PC-9 (cell line): ENCODE results near the gene LCN6. TPM values are rescaled to one million over a fixed set of nuclear protein-coding genes. Genes with fewer than 3 reads are reported as not detected.
"Not testable (repeated sequence)": the region's sequence is repeated elsewhere in the genome, so short reads cannot be mapped to it uniquely, and the experiment has no call there.

ENCODE experiments used
- BruUV-seq: library from RNA; stranded (reverse); fragments of 400-500 nt; replicated peaks from 2 replicates; lab custom pipeline; 2021; lab: Mats Ljungman, UMichigan
- CTCF ChIA-PET: fragments of 300-600 bp; sonication (Branson Sonifier 250); formaldehyde crosslinking; loops from one replicate; lab custom pipeline; 2022; ENCODE audit warnings: antibody characterized with exemption; lab: Charles Lee
- POLR2A ChIA-PET: fragments of 300-600 bp; sonication (Branson Sonifier 250); formaldehyde crosslinking; loops from one replicate; lab custom pipeline; 2022; ENCODE audit warnings: antibody characterized with exemption; ENCODE audit not compliant: unreplicated experiment; lab: Charles Lee
- DNase-seq, 2 experiments: peaks; one replicate each; pipeline versions ENCODE4 v3.0.0 to v3.0.0-alpha.2; 2015 to 2022; ENCODE audit warnings: mixed read lengths in 1 of 2
- H2AFZ ChIP-seq: fragments of 200-600 bp; sonication (generic); 2 replicates; pipeline ENCODE4 v1.8.1; 2017; ENCODE audit warnings: antibody characterized with exemption
- H3F3A ChIP-seq: fragments of 200-600 bp; sonication (generic); 2 replicates; pipeline ENCODE4 v1.8.1; 2017; ENCODE audit warnings: antibody characterized with exemption, mild to moderate bottlenecking, low read depth; ENCODE audit not compliant: insufficient read depth
- H3K27ac ChIP-seq: fragments of 200-600 bp; sonication (generic); 2 replicates; pipeline ENCODE4 v1.6.1; 2016; ENCODE audit warnings: mixed run types
- H3K27me3 ChIP-seq: fragments of 200-600 bp; sonication (generic); 2 replicates; pipeline ENCODE4 v1.6.1; 2016; ENCODE audit warnings: low read depth, mixed run types; ENCODE audit not compliant: insufficient read depth
- H3K36me3 ChIP-seq: fragments of 200-600 bp; sonication (generic); 2 replicates; pipeline ENCODE4 v1.6.1; 2016; ENCODE audit warnings: low read depth, mixed run types
- H3K4me1 ChIP-seq: fragments of 200-600 bp; sonication (generic); replicated peaks from 2 replicates; pipeline ENCODE4 v1.6.1; 2016; ENCODE audit warnings: mixed run types; ENCODE audit not compliant: insufficient read depth
- H3K4me2 ChIP-seq: fragments of 200-600 bp; sonication (generic); 2 replicates; pipeline ENCODE4 v1.6.1; 2017; ENCODE audit warnings: mixed run types
- H3K4me3 ChIP-seq: fragments of 200-600 bp; sonication (generic); 2 replicates; pipeline ENCODE4 v1.6.1; 2016; ENCODE audit warnings: mixed run types
- H3K79me2 ChIP-seq: fragments of 200-600 bp; sonication (generic); 2 replicates; pipeline ENCODE4 v1.6.1; 2017; ENCODE audit warnings: low read depth, mixed run types
- H3K9me2 ChIP-seq: fragments of 200-600 bp; sonication (generic); 2 replicates; pipeline ENCODE4 v1.8.1; 2017; ENCODE audit warnings: mild to moderate bottlenecking; ENCODE audit not compliant: insufficient read depth
- H3K9me3 ChIP-seq: fragments of 200-600 bp; sonication (generic); 2 replicates; pipeline ENCODE4 v1.8.1; 2016; ENCODE audit warnings: low read depth; ENCODE audit not compliant: insufficient read depth
- H4K20me1 ChIP-seq: fragments of 200-600 bp; sonication (generic); 2 replicates; pipeline ENCODE4 v1.8.1; 2017; ENCODE audit not compliant: insufficient read depth
- CTCF ChIP-seq: fragments of 200-600 bp; sonication (generic); conservative IDR thresholded peaks from 2 replicates; pipeline ENCODE4 v1.6.1; 2017; ENCODE audit warnings: mixed run types, antibody characterized with exemption, mild to moderate bottlenecking, moderate library complexity
- EZH2 ChIP-seq: fragments of 200-600 bp; sonication (generic); IDR thresholded peaks from 2 replicates; pipeline ENCODE4 v1.8.0; 2017; ENCODE audit warnings: antibody characterized with exemption, low read depth
- intact Hi-C: fragments of 100-400 bp; cut with micrococcal nuclease; formaldehyde crosslinking; loops from one replicate; pipeline ENCODE4 v1.10.0; 2022; ENCODE audit not compliant: unreplicated experiment
- total RNA-seq: library from RNA; stranded (reverse); gene quantifications from 2 replicates; pipeline ENCODE4 v1.2.3, GENCODE V29; 2021

Gene LCN6
- total RNA-seq, 1 experiment from 2014 or later: not detected

DNA sequence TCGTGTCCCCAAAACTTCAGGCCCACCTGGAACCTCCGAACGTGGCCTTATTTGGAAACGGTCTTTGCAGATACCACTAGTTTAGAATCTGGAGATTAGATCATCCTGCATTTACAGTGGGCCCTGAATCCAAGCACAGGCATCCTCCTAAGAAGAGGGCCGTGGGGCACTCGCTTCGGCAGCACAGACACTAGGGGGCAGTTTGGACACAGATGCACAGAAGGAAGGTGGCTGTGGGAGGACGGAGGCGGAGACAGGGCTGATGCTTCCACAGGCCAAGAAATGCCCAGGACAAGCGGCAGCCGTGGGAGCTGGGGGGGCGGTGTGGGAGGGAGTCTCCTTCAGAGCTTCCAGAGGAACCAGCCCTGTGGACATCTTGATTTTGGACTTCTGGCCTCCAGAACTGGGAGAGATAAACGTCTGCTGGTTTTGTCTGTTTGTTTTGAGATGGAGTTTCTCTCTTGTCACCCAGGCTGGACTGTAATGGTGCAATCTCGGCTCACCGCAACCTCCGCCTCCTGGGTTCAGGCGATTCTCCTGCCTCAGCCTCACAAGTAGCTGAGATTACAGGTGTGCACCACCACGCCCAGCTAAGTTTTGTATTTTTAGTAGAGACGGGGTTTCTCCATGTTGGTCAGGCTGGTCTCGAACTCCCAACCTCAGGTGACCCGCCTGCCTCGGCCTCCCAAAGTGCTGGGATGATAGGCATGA, 12.7 kb upstream of the LCN6 start:
- POLR2A ChIA-PET, H2AFZ ChIP-seq, H3K4me3 ChIP-seq, CTCF ChIA-PET, H3K27ac ChIP-seq, H3K79me2 ChIP-seq, H3K4me1 ChIP-seq, H3F3A ChIP-seq, H3K36me3 ChIP-seq, H3K9me2 ChIP-seq, H3K9me3 ChIP-seq, BruUV-seq, H4K20me1 ChIP-seq, intact Hi-C loops: not testable (repeated sequence)
- TF ChIP-seq CTCF: peak; percentile 65
- Histone ChIP-seq H3K27me3 (peaks cover 11% of the 10 kb centered on the region; the same call in 1 of the 2 replicates), H3K4me2 (peak overlapping the region; percentile 53)
- DNase-seq: peak in 1 of 2 experiments; percentile 70

DNA sequence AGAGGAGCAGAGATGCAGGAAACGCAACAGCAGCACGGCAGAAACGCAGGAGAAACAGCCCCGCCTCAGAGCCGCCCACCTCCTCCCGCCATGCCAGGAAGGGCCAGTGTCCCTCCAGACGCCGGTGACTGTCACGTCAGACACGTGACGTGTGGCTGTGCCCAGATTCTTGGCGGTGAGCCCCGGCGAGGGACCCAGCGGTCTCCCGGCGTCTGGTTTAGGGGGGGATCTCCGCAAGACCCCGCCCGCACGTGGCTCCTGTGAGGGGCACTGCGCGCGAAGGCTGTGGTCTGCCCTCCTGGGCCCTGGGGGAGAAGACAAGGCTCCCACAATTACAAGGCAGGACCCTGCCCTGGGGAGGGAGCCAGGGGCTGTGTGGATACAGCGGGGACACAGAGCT, 12.1 kb upstream of the LCN6 start:
- no peaks in the 10 kb centered on the region for H3K9me2 ChIP-seq
- BruUV-seq: no TSS peak
- POLR2A ChIA-PET: no interaction called here

DNA sequence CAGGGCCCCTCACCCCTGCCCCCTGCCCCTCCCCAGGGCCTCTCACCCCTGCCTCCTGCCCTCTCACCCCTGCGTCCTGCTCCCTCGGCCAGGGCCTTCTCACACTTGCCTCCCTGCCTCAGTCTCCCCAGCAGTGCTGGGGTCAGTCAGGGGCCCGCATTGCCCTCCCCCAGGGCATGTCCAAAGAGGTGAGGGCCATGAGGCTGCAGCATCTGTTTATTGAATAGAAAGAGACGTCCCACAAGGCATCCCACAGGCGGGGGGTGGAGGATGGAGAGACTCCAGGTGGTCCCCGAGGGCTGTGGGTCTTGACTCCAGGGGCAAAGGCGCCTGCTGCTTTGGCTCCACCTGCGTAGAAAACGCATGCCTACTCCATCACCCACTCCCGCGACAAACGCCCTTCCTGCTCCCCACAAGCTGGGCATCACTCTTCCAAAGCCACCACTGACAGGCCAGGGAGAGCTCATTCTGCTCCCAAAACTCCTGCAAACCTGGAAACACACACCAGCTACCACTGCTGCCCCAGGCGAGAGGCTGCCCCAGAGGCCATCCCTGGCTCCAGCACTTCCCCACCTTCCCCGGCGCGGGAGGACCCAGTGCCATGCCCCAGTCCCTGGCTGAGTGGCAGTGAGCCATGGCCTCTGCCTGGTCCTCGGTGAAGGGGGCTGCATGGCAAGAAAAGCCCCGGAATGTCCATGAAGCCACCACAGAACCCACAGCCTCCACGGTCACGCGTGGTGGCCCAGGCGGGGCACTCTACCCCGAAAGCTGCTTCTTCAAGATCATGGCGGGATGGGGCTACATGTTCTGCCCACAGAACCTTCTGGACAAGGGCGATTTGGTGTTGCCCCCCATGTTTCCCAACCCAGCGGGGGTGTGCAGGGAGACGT, 11.4 kb upstream of the LCN6 start:
- no peak for DNase-seq
- CTCF ChIA-PET: no interaction called here
- intact Hi-C loops: no loop called here

More for the DNA sequence above, 12.1 kb upstream of the LCN6 start:
- H3K79me2 ChIP-seq: no peaks in the 10 kb centered on the region
- H3K9me3 ChIP-seq: no peaks in the 10 kb centered on the region
- H3F3A ChIP-seq: 0 out of 2 replicates have a peak, but pooled peaks cover 1% of the 10 kb centered on the region
- H3K27ac ChIP-seq: no peak overlapping the region
- no peaks in the 10 kb centered on the region for H3K36me3 ChIP-seq
- intact Hi-C loops: no loop called here
- TF ChIP-seq CTCF: no peak
- no peak for TF ChIP-seq EZH2
- CTCF ChIA-PET: no interaction called here
- no peaks in the 10 kb centered on the region for H4K20me1 ChIP-seq
- no peaks in the 10 kb centered on the region for H3K4me1 ChIP-seq
- DNase-seq: no peak
- no peak overlapping the region for H2AFZ ChIP-seq
- no peak overlapping the region for H3K4me2 ChIP-seq
- no peak overlapping the region for H3K4me3 ChIP-seq
- peaks cover 11% of the 10 kb centered on the region; the same call in 1 of the 2 replicates for H3K27me3 ChIP-seq

More for the DNA sequence above, 11.4 kb upstream of the LCN6 start:
- POLR2A ChIA-PET: no interaction called here
- Histone ChIP-seq H3K27me3 (peaks cover 15% of the 10 kb centered on the region; the same call in 1 of the 2 replicates), H3K9me3 (no peaks in the 10 kb centered on the region), H3K9me2 (no peaks in the 10 kb centered on the region), H3K36me3 (no peaks in the 10 kb centered on the region), H4K20me1 (no peaks in the 10 kb centered on the region), H3K4me1 (no peaks in the 10 kb centered on the region), H3K4me3 (no peak overlapping the region), H3K27ac (no peak overlapping the region), H2AFZ (no peak overlapping the region), H3F3A (no peaks in the 10 kb centered on the region), H3K4me2 (no peak overlapping the region), H3K79me2 (no peaks in the 10 kb centered on the region)
- TF ChIP-seq CTCF (no peak), EZH2 (no peak)
- no TSS peak for BruUV-seq
